SH-SY5Y (cell line): ENCODE data around the gene DSCAM.

Source experiments
- GATA2 ChIP-seq: IDR thresholded peaks from 2 replicates; pipeline ENCODE4 v1.6.1; 2011; ENCODE audit warnings: mild to moderate bottlenecking, low read depth, low read length
- GATA3 ChIP-seq: IDR thresholded peaks from 2 replicates; pipeline ENCODE4 v1.6.1; 2011; ENCODE audit warnings: low read depth, mild to moderate bottlenecking, low read length, moderate library complexity

Gene DSCAM

GRCh38 chr21:40141621-40142020 is 705.3 kb downstream of the DSCAM start:
- TF ChIP-seq GATA3 (no peak), GATA2 (no peak)

DNA sequence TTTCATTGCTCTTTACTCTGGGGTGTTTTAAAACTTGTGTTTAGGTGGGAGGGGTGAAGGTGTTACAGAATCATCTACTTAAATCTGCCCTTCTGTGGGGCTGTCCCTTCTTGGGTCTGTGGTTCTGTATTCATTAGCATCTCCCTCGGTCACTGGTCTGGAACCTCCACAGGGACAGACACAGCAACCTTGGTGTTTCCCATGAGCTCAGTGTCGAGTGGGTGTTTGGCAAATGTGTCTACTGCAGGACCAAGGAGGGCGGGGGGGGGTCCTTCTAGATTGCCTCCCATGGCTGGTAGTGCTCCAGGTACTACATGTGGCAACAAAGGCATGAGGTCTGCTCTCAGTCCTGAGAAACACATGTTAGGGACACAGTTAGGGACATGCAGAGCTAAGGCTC is 706.3 kb downstream of the DSCAM start:
- no peak for TF ChIP-seq GATA3

DNA sequence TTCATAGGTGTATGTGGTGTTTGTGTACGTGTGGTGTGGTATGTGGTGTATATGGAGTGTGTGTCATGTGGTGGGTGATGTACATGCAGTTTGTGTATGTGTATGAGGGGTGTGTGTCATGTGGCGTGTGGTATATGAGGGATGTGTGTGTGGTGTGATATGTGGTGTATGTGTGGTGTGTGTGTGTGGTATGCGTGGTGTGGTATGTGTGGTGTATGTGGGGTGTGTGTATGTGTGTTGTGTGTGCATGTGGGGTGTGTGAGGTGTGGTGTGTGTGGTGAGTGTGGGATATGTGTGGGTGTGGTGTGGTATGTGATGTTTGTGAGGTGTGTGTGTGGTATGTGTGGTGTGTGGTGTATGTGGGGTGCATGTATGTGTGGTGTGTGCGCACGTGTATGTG is 707.3 kb downstream of the DSCAM start:
- TF ChIP-seq GATA2 (no peak), GATA3 (no peak)

DNA sequence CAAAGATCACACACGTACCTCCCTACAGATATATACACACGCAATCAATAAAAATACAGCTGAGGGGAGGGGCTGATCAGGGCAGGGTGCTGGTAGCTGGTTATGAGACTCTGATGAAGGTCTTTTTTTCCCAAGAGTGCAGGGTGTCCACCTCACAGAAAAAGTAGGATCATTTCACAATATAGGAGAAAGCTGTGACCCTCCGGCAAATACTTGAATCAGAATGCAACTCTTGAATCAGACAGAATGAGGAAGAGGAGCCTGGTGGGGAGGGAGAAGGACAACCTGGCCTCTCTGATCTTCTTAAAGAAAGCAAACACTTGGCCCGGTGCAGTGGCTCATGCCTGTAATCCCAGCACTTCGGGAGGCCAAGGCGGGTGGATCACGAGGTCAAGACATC is 710.4 kb downstream of the DSCAM start:
- TF ChIP-seq GATA2 (no peak), GATA3 (no peak)

DNA sequence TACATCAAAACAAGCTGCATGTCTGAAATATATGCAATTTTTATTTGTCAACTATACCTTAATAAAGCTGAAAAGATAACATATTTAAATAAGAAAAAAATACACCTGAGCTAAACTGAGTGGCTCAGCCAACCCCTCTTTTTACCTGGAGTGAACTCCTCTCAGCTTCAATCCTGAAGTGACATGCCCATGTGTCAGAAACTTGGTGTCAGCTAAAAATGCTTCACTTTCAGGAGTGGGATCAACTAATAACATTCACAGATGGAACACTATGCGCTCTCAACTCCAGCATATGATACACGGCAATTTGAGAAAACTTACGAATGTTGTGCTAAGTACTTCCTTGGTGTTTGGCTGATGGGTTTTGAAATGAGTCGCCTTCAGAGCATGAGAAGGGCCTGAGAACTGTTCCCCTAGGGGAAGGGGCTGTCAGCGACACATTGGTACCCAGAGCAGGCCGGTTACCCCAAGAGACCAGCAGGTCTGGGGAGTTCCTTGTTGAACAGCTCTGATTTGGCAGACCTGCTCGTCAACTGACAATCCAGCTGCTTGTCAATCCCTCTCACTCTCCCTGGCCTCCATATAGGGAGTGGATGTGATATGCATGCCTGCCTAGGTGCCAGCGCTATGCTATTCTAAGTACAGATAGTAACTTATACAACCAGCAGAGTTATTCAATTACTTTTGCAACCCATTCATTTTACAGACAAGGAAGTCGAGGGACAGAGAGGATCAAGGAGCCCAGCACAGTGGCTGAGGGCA is 712.0 kb downstream of the DSCAM start:
- no peak for TF ChIP-seq GATA3
- no peak for TF ChIP-seq GATA2

- TF ChIP-seq GATA3: no peak
- TF ChIP-seq GATA2: no peak
Observed at GRCh38 chr21:40130476-40130875, 716.5 kb downstream of the DSCAM start.

GRCh38 chr21:40129809-40130208 is 717.1 kb downstream of the DSCAM start:
- TF ChIP-seq GATA2: no peak

DNA sequence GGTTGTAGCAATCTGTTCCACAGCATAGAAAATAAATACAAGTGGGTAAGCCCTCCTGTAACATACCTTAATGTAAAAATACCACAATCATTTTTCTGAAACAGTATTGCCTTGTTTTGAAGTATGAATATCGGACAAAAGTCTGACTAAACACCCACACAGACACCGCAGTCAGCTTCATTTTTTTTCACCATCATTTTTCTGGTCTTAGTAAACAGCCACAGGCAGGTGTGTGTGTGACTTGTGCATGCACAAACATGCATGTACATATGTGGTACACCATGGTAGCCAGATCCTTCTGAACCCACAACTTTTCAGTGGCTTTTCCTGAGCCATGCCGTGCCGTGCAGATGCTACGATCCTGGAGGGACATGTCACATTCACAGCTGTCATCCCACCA is 718.1 kb downstream of the DSCAM start:
- TF ChIP-seq GATA3 (no peak), GATA2 (no peak)

- TF ChIP-seq GATA3 (no peak), GATA2 (no peak)
Observed at GRCh38 chr21:40120940-40121575, 725.9 kb downstream of the DSCAM start.

DNA sequence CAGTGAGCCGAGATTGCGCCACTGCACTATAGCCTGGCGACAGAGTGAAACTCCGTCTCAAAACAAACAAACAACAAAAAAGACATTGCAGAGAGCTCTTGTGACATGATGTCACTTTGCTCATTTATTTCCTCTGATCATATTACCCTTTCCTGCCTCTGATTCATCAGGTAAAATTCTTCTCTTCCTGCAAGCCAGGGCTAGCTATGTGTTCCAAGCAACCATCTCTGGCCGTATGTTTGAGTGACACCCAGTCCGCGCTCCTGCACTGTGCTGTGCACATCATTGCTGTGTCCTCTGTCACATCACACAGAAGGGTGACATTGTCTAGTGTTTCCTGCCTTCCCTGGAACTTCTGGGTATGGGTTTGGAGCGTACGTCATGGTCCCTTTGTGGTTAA is 728.4 kb downstream of the DSCAM start:
- TF ChIP-seq GATA3 (no peak), GATA2 (no peak)

GRCh38 chr21:40117236-40117635 is 729.7 kb downstream of the DSCAM start:
- no peak for TF ChIP-seq GATA3
- no peak for TF ChIP-seq GATA2

- TF ChIP-seq GATA3 (no peak), GATA2 (no peak)
Observed at GRCh38 chr21:40115775-40116174, 731.2 kb downstream of the DSCAM start.

GRCh38 chr21:40102682-40103081 is 744.3 kb downstream of the DSCAM start:
- no peak for TF ChIP-seq GATA2
- TF ChIP-seq GATA3: no peak

DNA sequence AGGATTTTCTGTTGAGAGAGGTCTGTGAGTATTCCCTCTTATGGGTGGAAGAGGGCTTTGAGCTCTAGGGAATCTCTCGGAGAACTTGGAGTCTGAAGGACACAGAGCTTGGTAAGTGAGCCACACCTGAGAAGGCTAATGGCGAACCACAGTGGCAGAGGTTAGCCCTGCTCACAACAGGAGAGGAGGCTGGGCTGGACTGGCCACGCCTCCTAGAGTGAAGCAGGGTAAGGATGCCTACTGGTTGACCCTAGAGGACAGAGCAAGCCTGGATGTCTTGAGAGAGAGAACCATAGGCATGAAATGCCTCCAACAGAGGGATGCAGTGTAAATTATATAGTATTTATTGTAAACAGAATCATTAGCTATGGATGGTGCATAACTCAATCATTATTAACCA is 747.1 kb downstream of the DSCAM start:
- TF ChIP-seq GATA3: no peak
- TF ChIP-seq GATA2: no peak

GRCh38 chr21:40095477-40095876 is 751.5 kb downstream of the DSCAM start:
- TF ChIP-seq GATA2 (no peak), GATA3 (no peak)

DNA sequence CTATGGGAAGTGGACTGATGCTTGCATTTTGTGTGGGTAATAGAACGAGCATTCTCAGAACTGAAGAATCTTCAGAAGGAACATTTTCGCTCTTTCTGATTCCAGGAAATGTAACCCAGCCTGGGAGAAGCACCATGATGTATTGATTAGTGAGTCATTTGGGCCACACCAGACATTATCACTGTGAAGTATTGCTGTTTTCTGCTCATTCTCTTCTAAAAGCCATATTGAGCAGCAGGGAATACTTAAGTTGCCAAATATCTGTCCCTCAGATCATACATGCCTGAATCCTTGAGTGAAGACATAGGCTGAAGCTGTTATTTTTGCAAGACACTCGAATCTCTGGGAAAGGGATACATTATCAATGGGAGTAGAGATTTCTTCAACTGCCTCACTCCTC is 766.6 kb downstream of the DSCAM start:
- TF ChIP-seq GATA2 (no peak), GATA3 (no peak)

DNA sequence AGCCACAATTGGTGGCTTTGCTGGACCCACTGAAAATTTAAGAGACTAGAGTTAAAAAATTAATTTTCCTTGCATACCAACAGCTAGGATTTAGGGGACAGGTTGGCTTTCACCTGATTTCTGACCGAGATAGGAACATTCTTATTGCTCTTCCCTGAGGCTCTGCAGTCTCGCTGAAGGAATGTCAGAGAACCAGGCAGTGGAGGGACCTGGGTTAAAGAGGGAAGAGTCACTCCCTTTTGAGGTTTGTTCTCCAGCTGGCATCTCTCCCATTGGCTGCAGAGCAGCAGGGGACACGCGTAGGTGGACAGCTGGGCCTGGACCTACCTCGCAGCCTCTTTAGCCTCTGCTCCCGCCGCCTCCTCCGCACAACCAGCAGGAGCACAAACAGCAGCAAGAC is 772.2 kb downstream of the DSCAM start:
- TF ChIP-seq GATA3 (no peak), GATA2 (no peak)
